ENCODE measurements around the gene E2F3.
A peak's percentile ranks its signal among the peaks of the same experiment; 100 is the strongest.

The E2F3 gene

DNA sequence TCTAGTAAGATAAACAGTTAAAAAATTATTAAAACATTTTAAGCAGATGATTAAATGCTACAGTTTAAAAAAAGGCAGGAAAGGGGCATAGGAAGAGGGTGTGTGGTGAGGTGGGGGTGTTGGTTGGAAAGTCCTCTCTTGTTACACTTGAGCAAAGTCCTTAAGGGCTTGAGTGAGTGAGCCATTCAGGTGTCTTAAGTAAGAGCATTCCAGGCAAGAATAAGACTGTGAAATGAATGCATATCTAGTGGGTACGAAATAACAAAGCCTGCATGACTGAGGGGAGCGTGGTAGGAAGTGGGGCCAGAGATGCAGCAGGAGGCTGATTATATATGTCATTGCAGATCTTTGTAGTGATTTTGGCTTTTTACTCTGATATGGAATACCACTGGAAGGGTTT lies 137.7 kb downstream of the E2F3 start:
- Mint-ChIP-seq H3K9me3 (no peaks in the 10 kb centered on the region), H3K27ac (peak overlapping the region in 1 of 2 donors; percentile 3), H3K27me3 (no peaks in the 10 kb centered on the region), H3K36me3 (ENCODE audit: insufficient read depth) (peaks cover 16% of the 10 kb centered on the region), H3K4me1 (ENCODE audit: low read depth in 2 of 2) (peaks cover 27 to 51% of the 10 kb centered on the region in 2 donors), H3K4me3 (no peak overlapping the region)
- no peak for ATAC-seq (replicated peaks)
- DNase-seq = no peak

DNA sequence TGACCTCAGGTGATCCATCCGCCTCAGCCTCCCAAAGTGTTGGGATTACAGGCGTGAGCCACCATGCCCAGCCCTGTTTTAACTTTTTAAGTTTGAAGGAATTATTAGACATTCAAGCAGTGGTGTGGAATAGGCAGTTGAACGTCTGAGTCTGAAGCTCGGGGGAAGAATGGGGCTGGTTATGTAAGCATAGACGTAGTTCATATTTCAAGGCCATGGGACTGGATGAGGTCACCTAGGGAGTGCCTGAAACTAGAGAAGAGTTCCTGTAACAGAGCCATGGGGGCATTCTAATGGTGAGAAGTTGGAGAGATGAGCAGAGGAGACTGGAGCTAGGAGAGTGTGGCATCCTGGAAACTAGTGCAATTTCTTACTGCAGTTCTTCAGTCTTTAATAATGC lies 139.0 kb downstream of the E2F3 start:
- ATAC-seq (replicated peaks) = no peak

DNA sequence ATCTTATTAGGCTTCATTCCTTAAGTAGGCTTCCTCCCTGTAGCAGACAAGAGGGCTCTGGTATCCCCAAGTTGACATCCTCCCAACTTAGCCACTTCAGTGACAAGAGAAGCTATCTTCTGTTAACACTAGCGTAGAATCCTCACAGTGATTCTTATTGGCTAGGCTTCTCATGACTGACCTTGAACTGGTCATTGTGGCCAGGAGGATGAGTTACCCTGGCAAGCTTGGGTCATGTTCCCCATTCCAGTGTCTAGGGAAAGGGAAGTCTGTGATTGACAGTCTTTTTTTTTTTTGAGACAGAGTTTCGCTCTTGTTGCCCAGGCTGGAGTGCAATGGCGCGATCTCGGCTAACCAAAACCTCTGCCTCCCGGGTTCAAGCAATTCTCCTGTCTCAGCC lies 139.7 kb downstream of the E2F3 start:
- Mint-ChIP-seq H3K27ac (no peak overlapping the region), H3K4me1 (ENCODE audit: low read depth in 2 of 2) (peaks cover 15 to 35% of the 10 kb centered on the region in 2 donors), H3K4me3 (no peak overlapping the region), H3K27me3 (no peaks in the 10 kb centered on the region), H3K36me3 (ENCODE audit: insufficient read depth) (peaks cover 19% of the 10 kb centered on the region), H3K9me3 (no peaks in the 10 kb centered on the region)
- DNase-seq = no peak
- no peak for ATAC-seq (replicated peaks)

More for the DNA sequence above, 139.0 kb downstream of the E2F3 start:
- Mint-ChIP-seq H3K4me3 (no peak overlapping the region), H3K9me3 (no peaks in the 10 kb centered on the region), H3K36me3 (ENCODE audit: insufficient read depth) (peaks cover 15% of the 10 kb centered on the region), H3K27me3 (no peaks in the 10 kb centered on the region), H3K27ac (no peak overlapping the region), H3K4me1 (ENCODE audit: low read depth in 2 of 2) (peaks cover 22 to 42% of the 10 kb centered on the region in 2 donors)
- no peak for DNase-seq

- ATAC-seq (replicated peaks) (no peak), DNase-seq (no peak)
- H3K36me3 Mint-ChIP-seq (ENCODE audit: insufficient read depth) = peaks cover 30% of the 10 kb centered on the region
- no peaks in the 10 kb centered on the region for H3K9me3 Mint-ChIP-seq
- peaks cover 11 to 30% of the 10 kb centered on the region in 2 donors for H3K4me1 Mint-ChIP-seq (ENCODE audit: low read depth in 2 of 2)
- H3K27me3 Mint-ChIP-seq = no peaks in the 10 kb centered on the region
- no peak overlapping the region for H3K27ac Mint-ChIP-seq
- no peak overlapping the region for H3K4me3 Mint-ChIP-seq
Observed at GRCh38 chr6:20542927-20543602, 141.4 kb downstream of the E2F3 start.
